ENCODE measurements around the gene PPP1R16B.

Gene PPP1R16B

DNA sequence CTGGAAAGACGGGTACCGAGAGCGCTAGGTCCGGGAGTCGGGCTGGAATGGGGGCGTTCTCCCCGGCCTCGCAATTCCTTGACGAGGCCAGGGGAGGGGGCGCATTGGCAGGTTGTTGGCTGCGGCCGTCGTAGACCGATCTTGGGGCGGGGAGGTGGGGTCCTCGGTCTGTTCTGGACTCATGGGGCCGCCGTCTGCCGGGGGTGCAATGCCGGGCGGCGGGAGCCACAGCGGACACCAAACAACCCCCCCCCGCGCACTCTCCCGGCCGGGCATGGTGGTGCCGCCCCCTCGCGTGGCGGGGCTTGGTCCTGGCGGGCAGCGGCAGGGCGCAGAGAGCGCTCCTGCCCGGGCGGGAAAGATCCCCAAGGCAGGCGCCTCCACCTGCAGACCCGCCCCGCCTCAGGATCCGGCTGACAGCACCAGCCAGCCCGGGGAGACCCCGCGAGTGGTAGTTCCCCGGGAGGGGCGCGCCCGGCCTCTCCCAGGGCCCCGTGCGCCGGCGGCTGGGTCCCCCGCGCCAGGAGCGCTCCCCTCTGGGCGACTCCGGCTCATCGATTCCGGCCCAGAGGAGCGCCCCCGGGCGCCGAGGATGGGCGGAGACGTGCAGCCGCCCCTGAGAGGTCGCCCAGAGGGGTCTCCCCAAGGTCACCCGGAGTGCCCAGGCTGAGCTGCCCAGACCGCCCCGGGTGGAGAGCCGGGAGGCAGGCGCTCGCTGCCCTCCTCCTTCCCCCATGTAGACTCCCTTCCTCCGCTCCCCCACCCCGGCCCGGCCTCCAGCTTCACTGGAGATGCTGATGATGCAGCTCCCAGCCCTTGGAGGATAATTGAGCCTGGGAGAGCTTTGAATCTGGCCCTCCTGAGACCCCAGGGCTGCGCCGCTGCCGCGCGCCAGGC lies 709 bp downstream of the PPP1R16B start:
- TF ChIP-seq SUZ12 (IDR thresholded peaks at IDR 0.05; ENCODE audit: extremely low read depth, insufficient read depth, insufficient read length) = no peak
- TF ChIP-seq ZNF274 (IDR thresholded peaks at IDR 0.05; ENCODE audit: low read depth, low read length) = no peak
- TF ChIP-seq YY1 (IDR thresholded peaks at IDR 0.05; ENCODE audit: insufficient read depth, insufficient read length) = no peak
- Histone ChIP-seq H3K9ac (ENCODE audit: insufficient read length, low read depth) (peak overlapping the region; percentile 89), H3K4me3 (ENCODE audit: insufficient read length, low read depth) (peak overlapping the region; percentile 79), H3K36me3 (ENCODE audit: insufficient read depth, insufficient read length, low read length) (peaks cover 11% of the 10 kb centered on the region), H3K27me3 (ENCODE audit: insufficient read depth, insufficient read length) (peaks cover 18% of the 10 kb centered on the region), H3K4me1 (ENCODE audit: insufficient read depth, insufficient read length) (peaks cover 16% of the 10 kb centered on the region), H3K9me3 (ENCODE audit: insufficient read depth, low read length) (no peaks in the 10 kb centered on the region)
- DNase-seq (ENCODE audit: low read depth, low spot score) = no peak

DNA sequence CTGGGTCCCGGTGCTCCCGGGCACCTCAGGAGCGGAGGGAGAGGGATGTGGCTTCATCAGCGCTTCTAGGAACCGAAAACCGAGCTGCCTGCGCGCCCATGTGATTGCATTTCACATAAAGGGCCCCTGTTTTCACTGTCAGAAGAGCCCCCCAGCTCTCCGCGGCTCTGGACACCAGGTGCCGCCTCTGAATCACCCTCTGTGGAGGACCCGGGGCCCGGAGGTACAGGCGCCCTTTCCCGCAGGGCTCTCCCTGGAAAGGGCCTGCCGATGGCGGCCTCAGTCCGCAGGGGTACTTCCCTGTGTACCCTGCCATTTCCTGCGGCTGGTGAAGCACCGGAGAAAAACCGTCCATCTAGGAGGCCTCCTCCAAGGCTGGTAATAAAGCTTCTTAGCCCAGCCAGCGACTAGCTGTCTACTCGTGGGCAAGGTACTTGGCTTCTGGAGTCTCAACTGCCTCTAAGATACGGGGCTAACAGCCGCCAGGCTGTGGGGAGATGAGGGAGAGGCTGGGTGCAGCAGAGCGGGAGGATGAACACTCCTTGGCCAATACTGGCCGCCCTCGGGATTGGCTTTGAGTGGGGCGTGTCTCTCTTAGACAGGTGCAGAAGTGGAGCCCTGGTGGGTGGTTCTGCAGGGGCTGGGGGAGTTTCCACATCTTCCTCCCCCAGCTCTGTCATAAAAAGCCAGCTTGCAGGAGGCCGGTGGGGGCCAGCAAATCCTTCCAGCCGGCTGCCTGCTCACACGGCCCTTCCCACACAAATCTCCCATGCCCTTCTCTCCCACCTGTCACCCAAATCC lies 1.6 kb downstream of the PPP1R16B start:
- peak overlapping the region; percentile 89 for H3K9ac ChIP-seq (ENCODE audit: insufficient read length, low read depth)
- peak overlapping the region; percentile 79 for H3K4me3 ChIP-seq (ENCODE audit: insufficient read length, low read depth)
- peaks cover 18% of the 10 kb centered on the region for H3K27me3 ChIP-seq (ENCODE audit: insufficient read depth, insufficient read length)
- H3K36me3 ChIP-seq (ENCODE audit: insufficient read depth, insufficient read length, low read length) = peaks cover 14% of the 10 kb centered on the region
- DNase-seq (ENCODE audit: low read depth, low spot score) = no peak
- no peak for TF ChIP-seq SUZ12 (IDR thresholded peaks at IDR 0.05; ENCODE audit: extremely low read depth, insufficient read depth, insufficient read length)
- TF ChIP-seq YY1 (IDR thresholded peaks at IDR 0.05; ENCODE audit: insufficient read depth, insufficient read length) = no peak
- TF ChIP-seq ZNF274 (IDR thresholded peaks at IDR 0.05; ENCODE audit: low read depth, low read length) = no peak
- no peaks in the 10 kb centered on the region for H3K9me3 ChIP-seq (ENCODE audit: insufficient read depth, low read length)
- H3K4me1 ChIP-seq (ENCODE audit: insufficient read depth, insufficient read length) = peaks cover 16% of the 10 kb centered on the region

DNA sequence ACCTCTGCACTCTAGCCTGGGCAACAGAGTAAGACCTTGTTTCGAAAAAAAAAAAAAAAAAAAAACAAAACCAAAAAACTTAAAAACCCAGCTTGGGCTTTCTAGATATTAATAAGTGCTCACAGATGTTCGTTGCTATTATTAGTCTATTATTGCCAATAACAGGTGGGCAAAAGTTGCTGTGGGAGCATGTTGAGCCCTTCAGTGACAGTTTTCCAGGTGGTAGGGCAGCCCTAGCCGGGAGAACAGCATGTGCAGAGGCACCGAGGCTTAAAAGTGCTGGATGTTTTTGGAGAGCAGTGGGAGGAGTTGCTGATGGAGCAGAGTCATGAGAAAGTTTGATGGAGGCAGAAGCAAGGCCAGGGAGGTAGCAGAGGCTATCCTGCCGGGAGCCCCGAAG lies 4.4 kb downstream of the PPP1R16B start:
- H3K4me3 ChIP-seq (ENCODE audit: insufficient read length, low read depth) = no peak overlapping the region
- DNase-seq (ENCODE audit: low read depth, low spot score) = no peak
- no peaks in the 10 kb centered on the region for H3K9me3 ChIP-seq (ENCODE audit: insufficient read depth, low read length)
- no peak for TF ChIP-seq YY1 (IDR thresholded peaks at IDR 0.05; ENCODE audit: insufficient read depth, insufficient read length)
- no peak for TF ChIP-seq ZNF274 (IDR thresholded peaks at IDR 0.05; ENCODE audit: low read depth, low read length)
- no peak for TF ChIP-seq SUZ12 (IDR thresholded peaks at IDR 0.05; ENCODE audit: extremely low read depth, insufficient read depth, insufficient read length)
- H3K27me3 ChIP-seq (ENCODE audit: insufficient read depth, insufficient read length) = peaks cover 18% of the 10 kb centered on the region
- H3K36me3 ChIP-seq (ENCODE audit: insufficient read depth, insufficient read length, low read length) = peaks cover 14% of the 10 kb centered on the region
- H3K9ac ChIP-seq (ENCODE audit: insufficient read length, low read depth) = no peak overlapping the region
- peaks cover 12% of the 10 kb centered on the region for H3K4me1 ChIP-seq (ENCODE audit: insufficient read depth, insufficient read length)

DNA sequence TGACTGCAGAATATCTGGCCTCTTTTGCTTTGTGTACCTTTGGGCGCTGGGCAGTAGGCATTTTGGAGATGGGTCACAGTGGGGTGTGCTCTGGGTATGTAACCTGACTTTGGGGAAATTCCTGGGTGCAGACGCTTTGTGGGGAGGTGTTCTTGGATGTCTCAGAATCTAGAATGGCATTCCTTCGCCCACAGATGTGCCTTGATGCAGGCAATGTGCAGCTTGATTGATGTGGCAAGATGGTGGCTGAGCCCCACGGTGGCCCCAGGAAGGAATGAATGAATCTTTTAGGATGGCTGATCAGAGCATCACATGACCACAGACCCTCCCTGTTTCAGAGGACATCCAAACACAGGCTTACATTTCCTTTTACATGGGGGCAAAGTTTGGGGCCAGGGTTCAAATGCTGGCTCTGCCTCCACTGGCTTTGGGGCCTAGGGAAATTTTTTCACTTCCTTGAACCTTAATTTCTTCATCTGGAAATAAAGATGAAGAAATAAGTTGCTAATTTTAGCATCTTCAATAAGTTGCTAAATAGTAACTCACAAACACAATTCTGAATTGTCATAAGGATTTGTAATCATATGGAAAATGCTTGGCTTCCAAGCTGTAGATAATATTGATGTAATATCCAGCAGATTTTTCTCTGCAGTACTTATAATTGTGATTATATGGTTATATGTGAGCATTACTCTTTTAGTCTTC lies 5.6 kb downstream of the PPP1R16B start:
- DNase-seq (ENCODE audit: low read depth, low spot score) = no peak
- Histone ChIP-seq H3K36me3 (ENCODE audit: insufficient read depth, insufficient read length, low read length) (peaks cover 14% of the 10 kb centered on the region), H3K9me3 (ENCODE audit: insufficient read depth, low read length) (no peaks in the 10 kb centered on the region), H3K27me3 (ENCODE audit: insufficient read depth, insufficient read length) (peaks cover 18% of the 10 kb centered on the region), H3K4me3 (ENCODE audit: insufficient read length, low read depth) (no peak overlapping the region), H3K9ac (ENCODE audit: insufficient read length, low read depth) (no peak overlapping the region), H3K4me1 (ENCODE audit: insufficient read depth, insufficient read length) (peaks cover 12% of the 10 kb centered on the region)
- no peak for TF ChIP-seq SUZ12 (IDR thresholded peaks at IDR 0.05; ENCODE audit: extremely low read depth, insufficient read depth, insufficient read length)
- TF ChIP-seq ZNF274 (IDR thresholded peaks at IDR 0.05; ENCODE audit: low read depth, low read length) = no peak
- TF ChIP-seq YY1 (IDR thresholded peaks at IDR 0.05; ENCODE audit: insufficient read depth, insufficient read length) = no peak

DNA sequence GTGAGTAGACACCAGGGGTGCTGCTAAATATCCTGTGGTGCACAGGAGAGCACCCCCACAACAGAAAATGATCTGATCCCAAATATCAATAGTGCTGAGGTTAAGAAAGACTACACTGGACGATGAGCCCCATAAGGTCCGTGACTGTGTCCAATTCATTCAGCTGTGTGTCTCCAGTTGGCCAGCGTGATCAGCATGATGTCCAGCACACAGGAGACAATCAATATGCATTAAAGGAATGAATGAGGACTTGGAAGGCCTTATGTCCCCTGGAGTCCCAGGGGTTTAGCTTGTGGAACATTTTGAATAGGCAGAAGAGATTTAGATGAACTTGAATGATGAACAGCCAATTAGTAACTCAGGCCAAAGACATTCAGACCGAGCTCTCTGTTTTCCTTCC lies 6.3 kb downstream of the PPP1R16B start:
- H3K4me1 ChIP-seq (ENCODE audit: insufficient read depth, insufficient read length) = peaks cover 12% of the 10 kb centered on the region
- no peak for DNase-seq (ENCODE audit: low read depth, low spot score)
- peaks cover 14% of the 10 kb centered on the region for H3K36me3 ChIP-seq (ENCODE audit: insufficient read depth, insufficient read length, low read length)
- H3K4me3 ChIP-seq (ENCODE audit: insufficient read length, low read depth) = no peak overlapping the region
- no peak for TF ChIP-seq YY1 (IDR thresholded peaks at IDR 0.05; ENCODE audit: insufficient read depth, insufficient read length)
- TF ChIP-seq SUZ12 (IDR thresholded peaks at IDR 0.05; ENCODE audit: extremely low read depth, insufficient read depth, insufficient read length) = no peak
- TF ChIP-seq ZNF274 (IDR thresholded peaks at IDR 0.05; ENCODE audit: low read depth, low read length) = no peak
- peaks cover 18% of the 10 kb centered on the region for H3K27me3 ChIP-seq (ENCODE audit: insufficient read depth, insufficient read length)
- H3K9ac ChIP-seq (ENCODE audit: insufficient read length, low read depth) = no peak overlapping the region
- H3K9me3 ChIP-seq (ENCODE audit: insufficient read depth, low read length) = no peaks in the 10 kb centered on the region

DNA sequence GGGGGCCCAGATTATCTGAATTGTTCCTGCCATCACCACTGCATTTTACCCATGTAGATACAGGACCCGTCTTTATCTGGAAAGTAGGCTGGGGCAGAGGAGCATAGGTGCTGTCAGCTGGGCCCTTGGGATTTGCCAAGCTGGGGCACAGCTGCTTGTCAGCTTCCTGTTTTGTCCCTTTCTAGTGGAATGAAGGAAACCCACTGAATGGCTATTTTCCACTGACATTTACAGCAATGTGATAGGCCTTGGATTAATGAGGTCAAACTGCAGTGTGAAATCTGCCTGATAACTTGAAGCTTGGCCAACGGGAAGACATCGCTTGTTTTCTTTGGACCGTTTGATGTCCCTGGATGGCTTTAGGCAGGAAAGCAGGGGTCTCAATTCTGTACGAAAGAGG lies 6.7 kb downstream of the PPP1R16B start:
- H3K9ac ChIP-seq (ENCODE audit: insufficient read length, low read depth) = no peak overlapping the region
- H3K36me3 ChIP-seq (ENCODE audit: insufficient read depth, insufficient read length, low read length) = peaks cover 14% of the 10 kb centered on the region
- H3K27me3 ChIP-seq (ENCODE audit: insufficient read depth, insufficient read length) = peaks cover 14% of the 10 kb centered on the region
- H3K4me1 ChIP-seq (ENCODE audit: insufficient read depth, insufficient read length) = peaks cover 14% of the 10 kb centered on the region
- TF ChIP-seq YY1 (IDR thresholded peaks at IDR 0.05; ENCODE audit: insufficient read depth, insufficient read length) (no peak), SUZ12 (IDR thresholded peaks at IDR 0.05; ENCODE audit: extremely low read depth, insufficient read depth, insufficient read length) (no peak), ZNF274 (IDR thresholded peaks at IDR 0.05; ENCODE audit: low read depth, low read length) (no peak)
- DNase-seq (ENCODE audit: low read depth, low spot score) = no peak
- H3K4me3 ChIP-seq (ENCODE audit: insufficient read length, low read depth) = no peak overlapping the region
- no peaks in the 10 kb centered on the region for H3K9me3 ChIP-seq (ENCODE audit: insufficient read depth, low read length)

Measured in NT2/D1 (cell line).